Mucosa of gallbladder (tissue), 1 donor: Measurements from ENCODE around the gene SLC38A2. TPM values are rescaled to one million over a fixed set of nuclear protein-coding genes. Genes with fewer than 3 reads are reported as not detected.

Experiments
- total RNA-seq: library from RNA; stranded (reverse); gene quantifications from one replicate; pipeline ENCODE4 v1.2.1, GENCODE V29; 2021
- donor health status: DM: no; HTN: no; CAD: no.

SLC38A2 gene
- total RNA-seq, 1 donor from 2014 or later: 137 TPM

Other genes with a start within 250 kb of the SLC38A2 start
- 70.2 TPM for gene SLC38A1, start 103.7 kb downstream of the SLC38A2 start, total RNA-seq